ELR (cell line): ENCODE data around the gene DNAH12.
"Not testable (repeated sequence)": the region's sequence is repeated elsewhere in the genome, so short reads cannot be mapped to it uniquely, and the experiment has no call there.

ENCODE experiments used
- DNase-seq: peaks from one replicate; pipeline ENCODE4 v3.0.0-alpha.2; 2015; ENCODE audit warnings: low read depth

Gene DNAH12

DNA sequence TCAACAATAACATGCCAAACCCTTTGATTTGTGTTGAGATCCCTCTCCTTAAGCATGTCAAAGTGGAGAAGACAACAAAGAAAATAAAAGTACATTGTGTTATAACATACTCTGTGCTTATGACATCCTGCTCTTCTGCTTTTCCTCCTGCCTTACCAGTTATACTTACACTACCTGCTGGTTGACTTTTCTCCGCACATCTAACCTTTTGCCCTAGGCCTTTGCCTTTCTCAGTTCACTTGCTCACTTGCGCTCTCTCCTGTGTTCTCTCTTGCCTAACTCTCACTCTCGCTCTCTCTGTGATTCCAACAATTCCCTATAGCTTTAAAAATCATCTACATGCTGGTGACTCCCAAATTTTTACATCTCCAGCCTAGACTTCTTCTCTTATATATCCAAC, 5.7 kb downstream of the DNAH12 start:
- no peak for DNase-seq

DNA sequence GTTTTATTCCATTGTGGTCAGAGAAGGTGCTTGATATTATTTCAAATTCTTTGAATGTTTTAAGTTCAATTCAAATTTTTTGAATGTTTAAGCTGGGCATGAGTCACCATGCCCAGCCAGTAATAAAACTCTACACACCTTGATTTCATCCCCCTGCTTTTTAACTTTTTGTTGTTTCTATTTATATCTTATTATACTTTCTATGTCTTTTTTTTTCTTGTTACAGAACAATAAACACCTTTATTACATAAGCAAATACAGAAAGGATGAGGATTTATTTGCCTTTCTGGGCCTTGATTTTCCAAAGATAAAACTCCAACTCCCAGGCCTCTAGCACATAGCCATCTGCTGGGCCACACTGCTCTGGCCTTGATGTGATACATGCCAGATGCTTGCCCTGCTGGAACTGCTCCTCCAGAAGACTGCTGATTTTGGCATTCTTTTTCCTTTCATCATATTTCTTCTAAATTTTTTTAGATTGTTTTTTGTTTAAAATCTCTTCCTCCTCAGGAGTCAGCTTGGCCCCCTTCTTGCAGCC, 14.0 kb downstream of the DNAH12 start:
- peak; percentile 9 for DNase-seq

DNA sequence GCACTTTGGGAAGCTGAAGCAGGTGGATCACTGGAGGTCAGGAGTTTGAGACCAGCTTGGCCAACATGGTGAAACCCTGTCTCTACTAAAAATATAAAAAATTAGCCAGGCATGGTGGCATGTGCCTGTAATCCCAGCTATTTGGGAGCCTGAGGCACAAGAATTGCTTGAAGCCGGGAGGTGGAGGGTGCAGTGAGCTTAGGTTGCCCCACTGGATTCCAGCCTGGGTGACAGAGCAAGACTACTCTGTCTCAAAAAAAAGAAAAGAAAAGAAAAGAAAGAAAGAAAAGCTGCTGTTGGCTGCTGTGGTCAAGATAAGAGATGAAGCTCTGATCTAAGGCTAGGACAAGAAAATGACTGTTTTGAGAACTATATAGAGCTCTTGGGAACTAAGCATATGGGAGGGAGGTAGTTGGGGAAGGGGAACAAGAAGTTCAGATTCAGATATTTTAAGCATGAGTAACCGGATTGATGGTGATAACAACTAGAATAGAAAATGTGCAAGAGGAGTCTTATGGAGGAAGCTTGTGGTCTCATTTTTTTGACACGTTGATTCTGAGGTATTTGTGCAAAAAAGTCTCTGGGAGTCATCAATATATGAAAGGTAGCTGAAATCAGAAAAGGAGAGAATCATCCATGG, 25.7 kb downstream of the DNAH12 start:
- DNase-seq = peak; percentile 78

DNA sequence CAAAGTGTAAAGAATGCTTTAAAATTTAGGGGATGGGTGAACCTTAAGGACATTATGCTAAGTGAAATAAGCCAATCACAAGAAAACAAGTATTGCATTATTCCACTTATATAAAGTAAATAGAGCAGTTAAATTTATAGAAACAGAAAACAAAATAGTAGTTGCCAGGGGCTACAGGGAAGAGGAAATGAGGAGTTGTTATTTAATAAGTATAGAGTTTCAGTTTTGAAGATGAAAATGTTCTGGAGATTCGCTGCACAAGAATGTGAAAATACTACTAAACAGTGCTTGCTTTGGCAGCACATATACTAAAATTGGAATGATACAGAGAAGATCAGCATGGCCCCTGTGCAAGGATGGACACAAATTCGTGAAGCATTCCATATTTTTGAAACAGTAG, 32.0 kb downstream of the DNAH12 start:
- peak; percentile 14 for DNase-seq

DNA sequence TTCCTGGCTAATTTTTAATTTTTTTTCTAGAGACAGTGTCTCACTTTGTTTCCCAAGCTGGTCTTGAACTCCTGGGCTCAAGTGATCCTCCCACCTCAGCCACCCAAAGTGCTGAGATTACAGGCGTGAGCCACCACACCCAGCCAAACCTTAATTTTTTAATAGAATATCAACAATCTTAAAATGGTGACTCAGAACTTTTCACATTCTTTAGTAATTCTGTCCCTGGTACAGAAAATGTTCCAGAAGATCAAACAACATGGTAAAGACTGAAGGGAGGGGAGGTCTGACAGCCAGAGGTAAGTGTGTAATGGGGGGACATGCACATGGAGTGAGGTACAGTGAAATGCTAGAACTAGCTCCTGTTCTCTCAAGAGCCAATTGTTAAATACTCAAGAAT, 38.2 kb downstream of the DNAH12 start:
- DNase-seq = no peak

DNA sequence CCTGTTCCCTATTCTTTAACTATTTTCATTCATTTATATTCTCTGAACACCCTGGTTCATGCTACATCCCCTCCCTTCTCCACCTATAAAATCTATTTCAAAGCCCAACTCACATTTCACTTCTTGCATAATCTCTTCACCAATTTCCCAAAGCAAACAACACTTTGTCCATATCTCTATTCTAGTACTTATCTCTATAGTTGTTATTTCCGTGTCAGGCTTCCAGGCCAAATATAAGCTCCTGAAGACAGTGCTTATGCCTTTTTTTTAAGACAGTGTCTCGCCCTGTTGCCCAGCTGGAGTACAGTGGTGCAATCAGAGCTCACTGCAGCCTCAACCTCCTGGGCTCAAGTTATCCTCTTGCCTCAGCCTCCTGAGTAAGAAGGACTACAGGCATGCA, 43.6 kb downstream of the DNAH12 start:
- no peak for DNase-seq

DNA sequence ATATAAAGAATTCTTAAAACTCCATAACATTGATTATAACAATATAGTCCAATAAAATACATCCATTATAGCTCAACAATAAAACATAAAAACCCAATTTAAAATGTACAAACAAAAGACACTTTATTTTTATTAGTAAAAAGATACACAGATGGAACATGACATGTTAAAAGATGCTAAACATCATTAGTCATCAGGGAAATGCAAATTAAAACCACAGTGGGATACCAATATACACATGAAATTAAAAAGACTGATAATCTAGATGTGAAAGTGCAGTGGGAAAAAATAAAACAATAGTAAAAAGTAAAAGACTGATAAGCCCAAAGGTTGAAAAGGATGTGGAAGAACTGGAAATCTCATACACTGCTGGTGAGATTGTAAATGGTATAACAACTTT, 46.2 kb downstream of the DNAH12 start:
- no peak for DNase-seq

DNA sequence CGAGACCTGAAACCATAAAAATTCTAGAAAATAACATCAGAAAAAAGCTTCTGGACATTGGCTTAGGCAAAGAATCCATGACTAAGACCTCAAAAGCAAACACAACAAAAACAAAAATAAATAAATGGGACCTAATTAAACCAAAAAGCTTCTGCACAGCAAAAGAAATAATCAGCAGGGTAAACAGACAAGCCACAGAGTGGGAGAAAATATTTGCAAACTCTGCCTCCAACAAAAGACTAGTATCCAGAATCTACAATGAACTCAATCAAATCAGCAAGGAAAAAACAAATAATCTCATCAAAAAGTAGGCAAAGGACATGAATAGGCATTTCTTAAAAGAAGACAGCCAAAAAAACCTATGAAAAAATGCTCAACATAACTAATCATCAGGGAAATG, 59.6 kb downstream of the DNAH12 start:
- no peak for DNase-seq

DNA sequence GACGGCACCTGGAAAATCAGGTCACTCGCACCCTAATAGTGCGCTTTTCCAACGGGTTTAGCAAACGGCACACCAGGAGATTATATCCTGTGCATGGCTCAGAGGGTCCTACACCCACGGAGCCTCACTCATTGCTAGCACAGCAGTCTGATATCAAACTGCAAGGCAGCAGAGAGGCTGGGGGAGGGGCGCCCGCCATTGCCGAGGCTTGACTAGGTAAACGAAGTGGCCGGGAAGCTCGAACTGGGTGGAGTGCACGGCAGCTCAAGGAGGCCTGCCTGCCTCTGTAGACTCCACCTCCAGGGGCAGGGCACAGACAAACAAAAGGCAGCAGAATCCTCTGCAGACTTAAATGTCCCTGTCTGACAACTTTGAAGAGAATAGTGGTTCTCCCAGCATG, 67.0 kb downstream of the DNAH12 start:
- DNase-seq = not testable (repeated sequence)

DNA sequence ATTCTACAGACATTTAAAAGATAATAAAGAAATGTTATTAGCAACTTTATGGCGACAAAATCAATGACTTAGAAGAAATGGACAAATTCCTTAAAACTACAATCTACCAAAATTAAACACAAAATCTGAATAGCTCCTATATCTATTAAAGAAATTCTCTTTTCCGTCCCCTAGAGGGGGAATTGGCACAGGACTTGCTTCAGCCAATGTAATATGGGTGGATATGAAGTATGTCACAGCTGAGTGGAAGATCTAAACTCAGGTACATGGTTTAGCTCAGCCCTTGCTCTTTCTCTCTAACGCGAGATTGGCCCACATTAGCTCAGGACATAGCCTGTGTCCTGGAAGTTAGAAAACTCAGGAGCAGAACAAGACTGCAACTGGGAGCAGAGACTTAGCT, 79.3 kb downstream of the DNAH12 start:
- DNase-seq = peak; percentile 47

DNA sequence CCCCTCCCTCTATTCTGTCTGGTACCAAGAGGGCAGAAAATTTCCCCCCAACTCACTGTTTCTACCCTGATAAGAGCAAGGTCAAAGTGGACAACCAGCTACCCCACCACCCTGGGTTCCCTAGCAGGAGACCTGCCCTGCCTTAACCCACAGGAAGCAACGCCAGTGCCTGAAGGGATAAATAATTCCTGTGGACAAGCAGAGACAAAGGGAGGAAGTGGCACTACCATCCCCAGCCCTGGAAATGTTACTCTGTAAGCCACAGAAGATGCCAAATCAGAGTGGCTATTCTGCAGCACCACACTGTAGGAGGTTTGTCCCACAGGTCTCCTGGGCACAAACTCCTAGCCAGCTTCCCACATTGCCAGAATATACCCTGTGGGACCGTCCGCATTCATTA, 80.1 kb downstream of the DNAH12 start:
- DNase-seq = no peak

DNA sequence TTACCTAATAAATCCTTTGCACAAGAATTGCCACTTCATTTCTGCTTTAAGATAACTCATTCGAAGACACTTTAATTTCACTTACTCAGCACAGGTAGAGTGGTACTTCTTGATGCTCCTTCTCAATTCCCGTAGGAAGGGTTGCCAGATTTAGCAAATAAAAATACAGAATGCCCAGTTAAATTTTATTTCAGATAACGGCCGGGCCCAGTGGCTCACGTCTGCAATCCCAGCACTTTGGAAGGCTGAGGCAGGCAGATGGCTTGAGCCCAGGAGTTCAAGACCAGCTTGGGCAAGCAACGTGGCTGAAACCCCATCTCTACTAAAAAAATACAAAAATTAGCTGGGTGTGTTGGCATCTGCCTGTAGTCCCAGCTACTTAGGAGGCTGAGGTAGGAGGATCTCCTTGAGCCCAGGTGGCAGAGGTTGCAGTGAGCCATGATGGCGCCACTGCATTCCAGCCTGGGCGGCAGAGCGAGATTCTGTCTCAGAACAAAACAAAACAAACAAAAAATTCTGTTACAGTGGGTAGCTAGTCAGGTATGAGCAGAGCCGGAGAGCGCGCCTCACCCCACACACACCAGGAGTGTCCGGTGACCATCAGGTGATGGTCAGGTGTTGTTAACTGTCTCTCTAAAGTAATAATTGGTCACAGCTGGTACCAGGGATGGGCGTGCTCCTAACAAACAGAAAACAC, 92.8 kb downstream of the DNAH12 start:
- no peak for DNase-seq

DNA sequence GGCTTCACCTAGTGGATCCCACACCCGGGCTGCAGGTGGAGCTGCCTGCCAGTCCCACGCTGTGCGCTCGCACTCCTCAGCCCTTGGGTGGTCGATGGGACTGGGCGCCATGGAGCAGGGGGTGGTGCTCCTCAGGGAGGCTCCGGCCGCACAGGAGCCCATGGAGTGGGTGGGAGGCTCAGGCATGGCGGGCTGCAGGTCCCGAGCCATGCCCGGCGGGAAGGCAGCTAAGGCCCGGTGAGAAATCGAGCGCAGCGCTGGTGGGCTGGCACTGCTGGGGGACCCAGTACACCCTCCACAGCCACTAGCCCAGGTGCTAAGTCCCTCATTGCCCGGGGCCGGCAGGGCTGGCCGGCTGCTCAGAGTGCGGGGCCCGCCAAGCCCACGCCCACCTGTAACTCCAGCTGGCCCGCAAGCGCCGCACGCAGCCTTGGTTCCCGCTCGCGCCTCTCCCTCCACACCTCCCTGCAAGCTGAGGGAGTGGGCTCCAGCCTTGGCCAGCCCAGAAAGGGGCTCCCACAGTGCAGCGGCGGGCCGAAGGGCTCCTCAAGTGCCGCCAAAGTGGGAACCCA, 94.8 kb downstream of the DNAH12 start:
- DNase-seq = not testable (repeated sequence)

DNA sequence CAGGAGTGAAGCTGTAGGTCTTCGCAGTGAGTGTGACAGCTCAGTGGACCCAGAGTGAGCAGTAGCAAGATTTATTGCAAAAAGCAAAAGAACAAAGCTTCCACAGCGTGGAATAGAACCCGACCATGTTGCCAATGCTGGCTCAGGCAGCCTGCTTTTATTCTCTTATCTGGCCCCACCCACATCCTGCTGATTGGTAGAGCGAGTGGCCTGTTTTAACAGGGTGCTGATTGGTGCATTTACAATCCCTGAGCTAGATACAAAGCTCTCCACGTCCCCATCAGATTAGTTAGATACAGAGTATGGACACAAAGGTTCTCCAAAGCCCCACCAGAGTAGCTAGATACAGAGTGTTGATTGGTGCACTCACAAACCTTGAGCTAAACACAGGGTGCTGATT, 95.7 kb downstream of the DNAH12 start:
- DNase-seq = not testable (repeated sequence)

DNA sequence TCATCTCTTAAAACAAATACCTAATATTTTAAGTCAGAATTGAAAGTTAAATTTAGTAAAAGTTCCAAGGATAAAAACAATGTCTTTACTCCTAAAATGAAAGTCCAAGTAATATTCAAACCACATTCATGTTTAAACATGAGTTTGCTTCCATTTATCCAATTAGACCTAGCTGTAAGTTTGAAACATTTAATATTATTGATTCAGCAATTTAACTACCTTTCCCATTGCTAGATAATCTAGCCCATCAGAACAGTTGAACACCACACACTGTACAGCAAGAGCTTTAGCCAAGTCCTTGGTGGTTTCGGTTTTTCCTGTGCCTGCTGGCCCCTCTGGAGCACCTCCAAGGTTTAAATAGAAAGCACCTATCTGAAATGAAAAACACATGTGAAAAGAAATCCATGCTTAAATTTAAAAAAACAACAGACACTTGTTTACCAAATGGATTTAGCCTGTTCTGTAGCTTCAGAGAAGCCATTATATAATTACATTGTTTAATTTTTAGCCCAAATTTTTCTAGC, 97.8 kb downstream of the DNAH12 start:
- DNase-seq = peak; percentile 44

DNA sequence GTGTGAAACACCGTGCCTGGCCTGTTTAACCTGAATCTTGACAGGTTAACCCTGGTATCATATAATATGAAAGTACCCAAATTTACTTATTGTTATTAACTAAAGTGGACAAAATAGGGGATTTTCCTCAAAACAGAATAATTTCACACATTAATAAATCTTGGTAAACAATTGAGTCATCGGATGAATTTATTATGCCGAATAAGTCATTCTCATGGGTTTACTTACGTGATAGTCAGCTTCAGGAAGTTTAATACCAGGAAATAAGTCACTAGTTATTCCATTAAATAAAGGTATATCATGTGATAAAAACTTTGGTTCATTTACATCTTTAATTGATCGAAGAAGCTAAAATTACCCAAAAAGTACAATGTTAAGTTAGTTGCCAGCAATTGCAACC, 99.7 kb downstream of the DNAH12 start:
- no peak for DNase-seq

DNA sequence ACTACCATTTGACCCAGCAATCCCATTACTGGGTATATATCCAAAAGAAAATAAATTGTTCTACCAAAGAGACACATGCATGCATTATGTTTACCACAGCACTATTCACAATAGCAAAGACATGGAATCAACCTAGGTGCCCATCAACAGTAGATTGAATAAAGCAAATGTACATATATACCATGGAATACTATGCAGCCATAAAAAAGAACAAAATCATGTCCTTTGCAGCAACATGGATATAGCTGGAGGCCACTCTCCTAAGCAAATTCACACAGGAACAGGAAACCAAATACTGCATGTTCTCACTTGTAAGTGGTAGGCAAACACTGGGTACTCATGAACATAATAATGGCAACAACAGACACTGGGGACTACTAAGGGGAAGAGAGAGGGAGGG, 104.0 kb downstream of the DNAH12 start:
- DNase-seq = not testable (repeated sequence)

DNA sequence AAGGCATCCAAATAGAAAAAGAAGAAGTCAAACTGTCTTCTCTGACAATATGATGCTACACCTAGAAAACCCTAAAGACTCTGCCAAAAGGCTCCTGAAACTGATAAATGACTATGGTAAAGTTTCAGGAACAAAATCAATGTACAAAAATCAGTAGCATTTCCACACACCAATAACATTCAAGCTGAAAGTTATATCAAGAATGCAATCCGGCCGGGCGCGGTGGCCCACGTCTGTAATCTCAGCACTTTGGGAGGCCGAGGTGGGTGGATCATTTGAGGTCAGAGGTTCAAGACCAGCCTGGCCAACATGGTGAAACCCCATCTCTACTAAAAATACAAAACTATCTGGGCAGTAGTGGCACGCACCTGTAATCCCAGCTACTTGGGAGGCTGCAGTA, 105.7 kb downstream of the DNAH12 start:
- DNase-seq = not testable (repeated sequence)

DNA sequence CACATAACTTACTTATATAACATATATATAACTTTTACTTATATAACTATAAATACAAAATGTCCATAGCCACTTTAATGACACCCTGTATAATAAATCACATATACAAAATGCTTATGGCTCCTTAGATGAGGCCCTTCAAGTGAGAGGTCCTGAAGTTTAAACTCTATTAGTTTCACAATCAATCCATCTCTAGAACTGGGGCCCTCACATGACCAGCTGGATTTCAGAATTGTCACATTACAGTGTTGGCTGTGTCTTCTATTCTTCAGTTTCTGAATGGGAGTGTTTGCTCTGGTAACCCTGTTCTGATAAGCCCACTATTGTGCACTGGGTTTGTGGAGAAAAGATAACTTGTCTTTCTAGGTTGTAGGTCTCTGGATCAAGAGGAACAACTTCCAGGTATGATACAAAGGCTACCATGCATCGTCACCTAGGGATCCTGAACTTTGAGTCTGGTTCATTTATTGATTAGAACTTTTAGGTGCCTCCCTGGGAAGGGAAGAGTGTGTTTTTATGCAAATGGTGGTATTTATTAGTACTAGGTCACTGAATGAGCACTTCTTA, 107.9 kb downstream of the DNAH12 start:
- DNase-seq = no peak

DNA sequence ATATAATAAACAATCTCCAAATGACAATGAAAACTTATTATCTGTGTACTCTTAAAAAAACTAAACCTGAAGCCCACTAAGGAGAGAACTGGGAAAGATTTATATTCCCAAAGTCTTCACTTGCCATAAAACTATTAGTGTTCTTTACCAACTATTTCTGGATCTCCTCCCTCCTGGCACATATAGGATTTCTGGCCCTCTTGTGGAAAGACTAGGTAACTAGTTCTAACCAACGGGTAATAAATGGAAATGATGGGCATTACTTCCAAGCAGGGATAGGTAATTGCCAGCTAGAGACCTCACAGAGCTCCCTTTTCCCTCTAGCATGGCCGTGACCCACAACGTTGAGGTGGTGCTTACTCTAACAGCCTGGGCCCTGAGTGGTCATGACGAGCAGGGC, 110.1 kb downstream of the DNAH12 start:
- peak; percentile 70 for DNase-seq

DNA sequence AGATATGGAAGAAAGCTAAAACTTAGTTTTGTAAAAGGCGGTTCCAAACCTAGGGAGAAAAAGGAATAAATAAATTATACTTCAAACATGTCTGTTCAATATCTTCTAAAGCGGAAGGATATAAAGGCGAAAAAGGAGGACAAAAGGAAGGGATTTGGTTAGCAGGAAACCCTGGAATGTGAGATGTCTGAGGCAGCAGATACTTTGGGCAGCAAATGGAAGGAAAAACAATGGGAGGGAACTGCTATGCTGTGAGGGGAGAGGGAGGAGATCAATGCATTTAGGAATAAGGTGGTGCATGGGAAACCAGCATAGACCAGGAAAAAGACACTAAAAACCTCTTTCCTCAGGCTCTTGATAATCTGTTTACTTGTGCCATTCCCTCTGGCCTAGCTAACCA, 120.8 kb downstream of the DNAH12 start:
- DNase-seq = no peak

DNA sequence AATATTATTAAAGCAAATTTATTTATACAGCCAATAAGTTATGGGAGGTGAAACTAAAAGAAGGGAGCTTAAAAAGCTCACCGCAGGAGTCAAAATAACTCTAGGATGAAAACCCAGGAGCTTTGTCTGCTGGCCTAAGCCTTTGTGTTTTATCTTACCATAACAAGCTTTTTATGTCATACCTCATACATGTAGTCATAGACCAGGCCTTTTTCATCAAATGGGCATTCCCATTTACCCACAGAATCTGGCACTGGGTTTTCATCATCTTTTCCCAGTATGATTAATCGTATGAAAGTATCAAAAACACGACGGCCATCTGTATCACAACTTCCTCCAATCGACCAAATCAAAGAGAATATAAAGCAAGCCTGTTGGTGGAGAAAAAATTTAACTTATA, 122.8 kb downstream of the DNAH12 start:
- DNase-seq = peak; percentile 16

DNA sequence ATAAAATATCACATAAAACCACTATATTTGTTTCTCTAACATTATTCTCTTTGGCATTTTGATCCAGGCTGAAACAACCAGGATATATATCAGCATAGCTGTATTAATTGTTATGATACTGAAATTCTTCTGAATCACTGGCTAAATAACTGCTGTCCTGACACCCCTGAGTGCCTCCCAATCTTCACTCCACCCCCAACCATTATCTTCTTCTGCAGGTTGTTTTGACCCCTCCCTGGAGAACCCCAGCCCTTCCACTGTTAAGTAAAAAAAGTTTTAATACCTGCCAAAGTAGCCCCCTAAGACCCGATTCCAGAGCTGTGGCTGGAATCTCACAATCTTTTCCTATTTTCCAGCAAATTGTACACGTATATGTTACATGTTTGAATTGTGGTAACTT, 124.1 kb downstream of the DNAH12 start:
- DNase-seq = no peak
